Right lung (tissue), 10 donors: ENCODE measurements around the gene HPDL. TPM values are rescaled to one million over a fixed set of nuclear protein-coding genes. Genes with fewer than 3 reads are reported as not detected.
"Not testable (repeated sequence)": the region's sequence is repeated elsewhere in the genome, so short reads cannot be mapped to it uniquely, and the experiment has no call there.

Source experiments
- DNase-seq, 2 donors: peaks; one replicate each; pipeline ENCODE4 v3.0.0-alpha.2; 2013
- long read RNA-seq, 8 donors: transcript quantifications; one replicate each; lab custom pipeline, GENCODE V29; 2026
- polyA plus RNA-seq, 5 donors: library from polyadenylated mRNA; unstranded; fragments of 120-200 nt; gene quantifications; one replicate each; pipeline versions ENCODE4 v1.2.1 to v1.2.3, GENCODE V29; 2013; ENCODE audit warnings: inconsistent platforms in 1 of 5, low replicate concordance in 1 of 5; ENCODE audit not compliant: insufficient read length in 5 of 5, insufficient read depth in 1 of 5

The HPDL gene
- 1 to 10 TPM; 1.1 to 2.1 (median 1.7) TPM for polyA plus RNA-seq
- long read RNA-seq, donor 1, transcript HPDL-201 (1 exons, 1,629 nt), result major isoform, 5 of 5 reads
- long read RNA-seq, donor 1, partial matches to known transcripts, result 0 of 5 reads
- long read RNA-seq, donor 1, other reads (novel, unspliced or antisense), result 0 of 5 reads
- long read RNA-seq, donor 2, result 0 reads
- long read RNA-seq, donor 3, partial matches to known transcripts, result 0 of 4 reads
- long read RNA-seq, donor 3, other reads (novel, unspliced or antisense), result 0 of 4 reads
- long read RNA-seq, donor 4, result 0 reads
- long read RNA-seq, donor 5, transcript HPDL-201 (1 exons, 1,629 nt), result major isoform, 7 of 7 reads
- long read RNA-seq, donor 5, partial matches to known transcripts, result 0 of 7 reads
- long read RNA-seq, donor 5, other reads (novel, unspliced or antisense), result 0 of 7 reads
- long read RNA-seq, donor 6, partial matches to known transcripts, result 0 of 3 reads
- long read RNA-seq, donor 6, other reads (novel, unspliced or antisense), result 0 of 3 reads
- long read RNA-seq, donor 7, partial matches to known transcripts, result 8 of 30 reads
- long read RNA-seq, donor 7, other reads (novel, unspliced or antisense), result 21 of 30 reads
- long read RNA-seq, donor 8, partial matches to known transcripts, result 0 of 1 reads
- long read RNA-seq, donor 8, other reads (novel, unspliced or antisense), result 0 of 1 reads

DNA sequence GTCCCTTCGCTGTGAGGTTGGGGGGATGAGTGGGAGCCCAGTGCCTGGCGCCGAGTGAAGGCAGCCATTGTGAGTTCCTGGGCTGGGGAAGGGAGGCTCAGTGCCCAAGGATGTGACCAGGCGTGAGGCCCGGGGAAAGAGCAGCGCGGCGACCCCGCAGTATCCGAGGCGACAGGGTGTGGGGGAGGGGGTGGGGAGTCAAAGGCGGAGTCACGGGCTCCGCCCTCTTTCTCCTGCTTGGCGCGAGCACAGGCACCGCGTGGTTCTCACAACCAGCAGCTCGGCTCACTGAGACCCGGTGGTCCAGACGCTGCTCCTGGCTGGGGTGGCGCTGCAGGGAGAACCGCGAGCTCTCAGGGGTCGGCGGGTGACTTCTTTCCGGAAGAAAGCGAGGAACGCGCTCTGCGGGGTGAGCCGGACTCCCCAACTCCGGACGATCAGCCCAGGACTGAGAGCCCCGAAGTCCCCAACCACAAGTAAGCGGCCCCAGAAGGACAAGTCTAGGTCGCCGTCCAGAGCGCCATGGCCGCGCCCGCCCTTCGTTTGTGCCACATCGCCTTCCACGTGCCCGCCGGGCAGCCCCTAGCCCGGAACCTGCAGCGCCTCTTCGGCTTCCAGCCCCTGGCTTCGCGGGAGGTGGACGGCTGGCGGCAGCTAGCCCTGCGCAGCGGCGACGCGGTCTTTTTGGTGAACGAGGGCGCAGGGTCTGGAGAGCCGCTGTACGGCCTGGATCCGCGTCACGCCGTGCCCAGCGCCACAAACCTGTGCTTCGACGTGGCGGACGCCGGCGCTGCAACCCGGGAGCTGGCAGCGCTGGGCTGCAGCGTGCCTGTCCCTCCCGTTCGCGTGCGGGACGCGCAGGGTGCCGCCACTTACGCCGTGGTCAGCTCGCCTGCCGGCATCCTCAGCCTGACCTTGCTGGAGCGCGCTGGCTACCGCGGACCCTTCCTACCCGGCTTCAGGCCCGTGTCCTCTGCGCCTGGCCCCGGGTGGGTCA is at the start of gene HPDL:
Gene HPDL (plus strand): TSS at position 269 of the 997 bp plus-strand sequence. CDS start 254 bp downstream, at position 523.
- peak; percentile 83 to 84 for DNase-seq

DNA sequence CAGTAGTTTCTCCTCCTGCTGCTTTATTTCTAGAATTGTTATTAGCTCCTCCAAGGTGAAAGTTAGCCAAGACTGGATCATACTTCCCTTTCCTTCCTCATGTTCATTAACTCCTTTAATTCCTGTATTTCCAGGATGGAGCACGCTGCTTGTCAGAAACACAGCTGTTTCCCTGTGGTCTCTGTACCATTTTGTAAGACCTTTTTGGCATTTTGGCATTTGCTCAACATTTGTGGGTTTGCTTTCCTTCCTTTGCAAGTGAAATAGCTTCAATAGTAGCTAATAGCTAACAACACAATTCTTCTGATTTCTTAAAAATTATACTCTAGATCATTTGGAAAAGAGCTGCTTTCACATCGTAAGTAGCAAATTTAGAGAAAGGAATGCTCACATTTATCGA is 44.3 kb upstream of the HPDL start:
- DNase-seq, result no peak

DNA sequence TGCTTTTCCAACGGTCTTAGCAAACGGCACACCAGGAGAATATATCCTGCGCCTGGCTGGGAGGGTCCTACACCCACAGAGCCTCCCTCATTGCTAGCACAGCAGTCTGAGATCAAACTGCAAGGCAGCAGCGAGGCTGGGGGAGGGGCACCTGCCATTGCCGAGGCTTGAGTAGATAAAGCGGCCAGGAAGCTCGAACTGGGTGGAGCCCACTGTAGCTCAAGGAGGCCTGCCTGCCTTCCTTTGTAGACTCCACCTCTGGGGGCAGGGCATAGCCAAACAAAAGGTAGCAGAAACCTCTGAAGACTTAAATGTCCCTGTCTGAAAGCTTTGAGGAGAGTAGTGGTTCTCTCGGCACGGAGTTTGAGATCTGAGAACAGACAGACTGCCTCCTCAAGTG is 41.8 kb upstream of the HPDL start:
- DNase-seq, result not testable (repeated sequence)

DNA sequence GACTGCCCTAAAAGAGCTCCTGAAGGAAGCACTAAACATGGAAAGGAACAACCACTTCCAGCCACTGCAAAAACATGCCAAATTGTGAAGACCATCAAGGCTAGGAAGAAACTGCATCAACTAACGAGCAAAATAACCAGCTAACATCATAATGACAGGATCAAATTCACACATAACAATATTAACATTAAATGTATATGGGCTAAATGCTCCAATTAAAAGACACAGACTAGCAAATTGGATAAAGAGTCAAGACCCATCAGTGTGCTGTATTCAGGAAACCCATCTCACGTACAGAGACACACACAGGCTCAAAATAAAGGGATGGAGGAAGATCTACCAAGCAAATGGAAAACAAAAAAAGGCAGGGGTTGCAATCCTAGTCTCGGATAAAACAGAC is 40.2 kb upstream of the HPDL start:
- not testable (repeated sequence) for DNase-seq

DNA sequence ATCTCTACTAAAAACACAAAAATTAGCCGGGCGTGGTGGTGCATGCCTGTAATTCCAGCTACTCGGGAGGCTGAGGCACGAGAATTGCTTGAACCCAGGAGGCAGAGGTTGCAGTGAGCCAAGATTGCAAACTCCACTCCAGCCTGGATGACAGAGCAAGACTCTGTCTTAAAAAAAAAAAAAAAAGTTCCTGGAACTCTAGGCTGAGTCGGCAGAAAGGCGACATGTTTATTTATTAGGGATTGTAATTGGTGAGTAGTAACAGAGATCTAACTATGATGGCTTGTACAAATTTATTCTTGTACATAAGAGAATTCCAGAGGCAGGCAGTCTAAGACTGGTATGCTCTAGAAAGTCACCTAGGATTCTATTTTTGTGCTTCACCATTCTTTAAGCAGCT is 35.7 kb upstream of the HPDL start:
- DNase-seq, result not testable (repeated sequence)

DNA sequence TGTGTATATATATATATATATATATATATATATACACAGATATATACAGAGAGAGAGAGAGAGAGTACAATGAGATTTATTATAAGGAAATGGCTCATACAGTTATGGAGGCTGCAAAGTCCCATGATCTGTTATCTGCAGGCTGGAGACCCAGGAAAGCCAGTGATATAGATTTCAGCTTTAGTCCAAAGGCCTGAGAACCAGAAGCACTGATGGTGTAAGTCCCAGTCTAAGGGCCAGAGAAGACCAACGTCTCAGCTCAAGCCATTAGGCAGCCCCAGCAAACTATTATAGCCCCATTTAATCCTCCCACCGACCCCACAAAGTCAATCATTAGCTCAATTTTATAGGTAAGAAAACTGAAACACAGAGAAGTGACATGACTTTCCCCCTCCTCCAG is 35.0 kb upstream of the HPDL start:
- DNase-seq, result no peak

DNA sequence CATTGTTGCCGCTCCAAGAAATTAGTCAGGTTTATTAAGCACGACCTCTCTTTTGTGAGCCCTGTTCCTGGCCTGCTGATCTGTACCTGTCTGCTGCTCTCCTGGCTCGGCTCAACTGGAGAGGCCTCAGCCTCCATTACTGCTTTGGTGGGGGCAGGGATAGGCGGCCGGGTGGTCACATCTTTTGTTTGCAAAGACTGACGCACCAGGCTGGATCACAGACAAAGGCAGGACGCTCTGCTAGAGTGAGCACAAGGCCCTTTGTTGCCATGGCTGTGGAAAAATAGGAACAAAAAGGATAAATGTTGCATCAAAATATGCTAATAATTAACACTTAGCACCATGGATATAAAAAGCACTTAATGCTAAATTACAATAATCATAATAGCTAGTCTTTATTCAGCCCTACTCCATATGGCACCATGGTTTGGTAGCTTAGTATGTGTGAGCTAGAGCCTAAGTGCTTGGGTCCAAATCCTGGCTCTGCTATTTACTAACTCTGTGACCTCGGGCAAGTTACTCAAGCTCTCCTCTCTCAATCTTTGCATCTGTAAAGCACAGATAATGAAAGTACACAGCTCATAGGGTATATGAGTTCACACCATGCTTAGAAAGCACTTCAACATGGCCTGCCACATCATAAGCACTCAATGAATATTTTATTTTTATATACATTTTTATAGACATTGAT is 28.9 kb upstream of the HPDL start:
- DNase-seq, result no peak

DNA sequence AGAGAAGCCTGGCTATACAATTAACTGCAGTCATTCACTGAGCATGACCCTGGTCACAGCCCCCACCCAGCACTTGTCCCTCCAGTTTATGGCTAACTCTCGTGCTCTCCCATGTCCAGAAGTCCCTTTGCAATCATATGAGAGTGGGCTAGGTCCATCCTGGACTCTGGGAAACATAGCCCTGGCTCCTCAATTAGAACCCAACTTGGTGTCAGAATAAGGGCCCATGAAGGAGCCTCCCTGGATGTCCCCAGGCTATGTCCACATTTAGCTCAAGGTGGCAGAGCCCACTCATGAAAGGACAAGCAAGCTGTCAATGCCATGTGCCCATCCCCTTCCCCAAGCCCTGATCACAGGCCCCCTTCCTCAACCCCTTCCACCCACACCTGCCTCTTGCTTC is 27.4 kb upstream of the HPDL start:
- DNase-seq, result no peak

DNA sequence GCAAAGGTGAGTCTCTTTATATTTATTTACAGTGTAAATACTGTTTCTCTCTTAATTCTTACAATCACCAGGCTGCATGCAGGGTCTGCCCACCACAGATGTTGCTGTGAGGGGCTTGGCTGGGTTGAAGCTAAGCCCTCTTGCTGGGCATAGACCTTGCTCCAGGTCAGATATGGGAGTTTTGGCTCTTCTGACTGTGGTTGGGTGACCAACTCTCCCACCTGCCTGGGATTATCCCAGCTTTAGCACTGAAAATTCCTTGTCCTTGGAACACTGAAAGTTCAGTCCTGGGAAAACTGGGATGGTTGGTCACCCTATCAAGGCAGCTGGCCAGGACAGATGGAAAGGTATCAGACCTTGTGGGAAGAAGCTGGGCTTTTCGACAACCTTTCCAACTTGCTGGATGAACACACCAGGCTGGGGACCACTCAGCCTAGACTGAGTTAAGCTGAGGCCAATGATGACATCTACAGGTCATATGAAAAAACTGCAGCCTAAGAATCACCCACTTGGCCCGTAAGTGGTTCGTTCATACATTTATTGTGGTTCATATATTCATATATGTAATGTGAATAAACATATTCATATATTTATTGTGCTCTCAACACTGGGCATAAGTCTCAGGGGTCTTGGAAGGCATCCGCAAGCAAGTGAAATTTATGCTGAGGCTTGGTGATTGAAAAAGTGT is 26.6 kb upstream of the HPDL start:
- DNase-seq, result peak; percentile 45 to 67

DNA sequence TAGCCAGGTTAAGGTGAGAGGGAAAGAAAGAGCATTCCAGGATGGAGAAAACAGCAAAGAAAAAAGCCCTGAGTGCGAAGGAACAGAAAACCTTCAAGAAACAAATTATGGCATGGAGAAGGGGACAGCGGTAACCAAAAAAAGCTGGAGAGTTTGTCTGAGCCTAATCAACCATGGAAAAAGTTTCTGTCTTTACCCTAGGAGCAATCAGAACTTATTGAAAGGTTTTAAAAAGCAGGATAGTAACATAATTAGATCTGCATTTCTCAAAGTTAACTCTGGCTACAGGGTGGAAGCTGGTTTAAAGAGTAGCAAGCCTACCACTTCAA is 26.1 kb upstream of the HPDL start:
- DNase-seq, result no peak

DNA sequence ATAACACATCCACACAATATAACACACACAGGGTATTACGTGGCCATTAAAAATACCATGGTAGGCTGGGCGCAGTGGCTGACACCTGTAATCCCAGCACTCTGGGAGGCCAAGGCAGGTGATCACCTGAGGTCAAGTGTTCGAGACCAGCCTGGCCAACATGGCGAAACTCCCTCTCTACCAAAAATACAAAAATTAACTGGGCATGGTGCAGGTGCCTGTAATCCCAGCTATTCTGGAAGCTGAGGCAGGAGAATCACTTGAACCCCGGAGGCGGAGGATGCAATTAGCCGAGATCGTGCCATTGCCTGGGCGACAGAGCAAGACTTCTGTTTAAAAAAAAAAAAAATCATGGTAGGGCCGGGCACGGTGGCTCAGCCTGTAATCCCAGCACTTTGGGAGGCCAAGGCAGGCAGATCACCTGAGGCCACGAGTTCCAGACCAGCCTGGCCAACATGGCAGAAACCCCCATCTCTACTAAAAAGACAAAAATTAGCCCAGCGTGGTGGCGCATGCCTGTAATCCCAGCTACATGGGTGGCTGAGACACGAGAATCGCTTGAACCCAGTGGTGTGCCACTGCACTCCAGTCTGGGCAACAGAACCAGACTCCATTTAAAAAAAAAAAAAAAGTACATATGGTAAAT is 24.1 kb upstream of the HPDL start:
- no peak for DNase-seq

DNA sequence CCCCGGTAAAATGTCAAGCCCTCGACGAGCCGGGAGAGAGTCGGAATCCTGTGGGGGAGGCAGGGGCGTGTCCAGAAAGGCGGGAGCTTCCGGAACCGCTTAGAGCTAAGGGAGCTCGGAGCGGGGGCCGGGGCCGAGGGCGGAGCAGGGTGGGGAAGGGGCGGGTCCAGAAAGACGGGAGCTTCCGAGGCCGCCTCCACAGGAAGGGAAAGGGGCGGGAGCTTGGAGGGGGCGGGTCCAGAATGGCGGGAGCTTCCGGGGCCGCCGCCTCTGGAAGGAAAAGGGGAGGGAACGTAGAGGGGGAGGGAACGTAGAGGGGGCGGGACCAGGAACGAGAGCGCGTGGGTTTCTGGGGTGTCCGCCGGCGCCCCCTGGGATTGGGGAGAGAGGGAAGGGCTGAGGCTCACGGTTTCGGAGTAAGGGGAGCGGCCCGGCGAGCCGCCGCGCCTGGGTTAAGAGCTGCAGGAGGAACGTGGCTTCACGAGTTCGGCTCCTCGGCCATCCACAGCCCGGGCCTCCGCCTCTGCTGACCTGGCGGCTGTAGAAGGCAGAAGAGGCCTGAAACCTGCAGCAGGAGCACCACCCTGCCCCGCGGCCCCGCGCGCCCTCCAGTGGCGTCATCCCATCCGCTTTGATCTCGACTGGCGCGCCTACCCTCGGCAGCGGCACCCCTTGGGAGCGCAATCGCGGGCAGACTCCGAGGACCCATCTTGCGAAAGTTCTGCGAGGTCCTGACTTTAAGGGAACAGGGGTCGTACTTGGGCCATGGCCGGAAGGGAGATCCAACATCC is 23.0 kb upstream of the HPDL start:
- peak; percentile 96 to 97 for DNase-seq

DNA sequence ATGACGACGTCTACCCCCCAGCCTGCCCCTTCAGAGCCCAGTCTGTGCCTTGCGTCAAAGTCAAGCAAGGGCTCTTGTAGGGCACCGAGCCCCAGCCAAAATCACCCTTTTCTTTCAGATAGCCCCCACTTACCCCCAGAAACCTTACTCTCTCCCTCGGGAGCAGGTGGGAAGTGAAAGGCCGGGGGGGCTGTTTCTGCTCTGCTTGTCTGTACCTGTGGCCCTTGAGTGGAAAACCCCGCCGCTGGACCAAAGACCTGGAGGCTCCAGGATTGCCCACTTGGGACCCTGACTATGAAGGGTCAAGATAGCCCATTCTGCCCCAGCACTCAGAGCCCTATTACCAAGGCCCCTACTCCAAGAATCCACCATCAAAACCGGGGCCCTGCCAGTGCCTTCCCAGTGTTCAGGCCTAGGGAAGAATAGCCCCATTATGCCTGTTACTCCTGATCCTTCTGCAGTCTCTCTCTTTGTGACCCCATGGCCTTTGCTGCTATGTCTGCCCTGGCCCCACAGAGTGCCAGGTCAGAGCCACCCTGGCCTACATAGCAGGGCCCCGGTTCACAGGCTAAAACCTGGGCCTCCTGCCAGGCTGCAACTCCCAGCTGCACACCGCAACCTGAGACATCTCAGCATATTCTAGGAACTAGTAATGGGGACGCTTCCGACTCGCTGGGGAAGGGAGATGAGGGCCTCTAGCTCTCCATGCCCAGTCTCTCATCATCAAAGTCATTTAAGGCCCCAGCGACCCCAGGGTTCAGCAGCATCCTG is 22.2 kb upstream of the HPDL start:
- no peak for DNase-seq

DNA sequence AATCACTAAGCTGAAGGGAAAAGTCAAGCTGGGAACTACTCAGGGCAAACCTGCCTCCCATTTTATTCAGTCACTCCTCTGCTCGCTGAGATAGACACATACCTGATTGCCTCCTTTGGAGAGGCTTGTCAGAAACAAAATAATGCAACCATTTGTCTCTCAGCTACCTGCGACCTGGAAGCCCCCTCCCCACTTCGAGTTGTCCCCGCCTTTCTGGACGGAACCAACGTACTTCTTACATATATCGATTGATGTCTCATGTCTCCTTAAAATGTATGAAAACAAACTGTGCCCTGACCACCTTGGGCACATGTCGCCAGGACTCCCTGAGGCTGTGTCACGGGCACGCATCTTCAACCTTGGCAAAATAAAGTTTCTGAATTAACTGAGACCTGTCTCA is 21.5 kb upstream of the HPDL start:
- no peak for DNase-seq

DNA sequence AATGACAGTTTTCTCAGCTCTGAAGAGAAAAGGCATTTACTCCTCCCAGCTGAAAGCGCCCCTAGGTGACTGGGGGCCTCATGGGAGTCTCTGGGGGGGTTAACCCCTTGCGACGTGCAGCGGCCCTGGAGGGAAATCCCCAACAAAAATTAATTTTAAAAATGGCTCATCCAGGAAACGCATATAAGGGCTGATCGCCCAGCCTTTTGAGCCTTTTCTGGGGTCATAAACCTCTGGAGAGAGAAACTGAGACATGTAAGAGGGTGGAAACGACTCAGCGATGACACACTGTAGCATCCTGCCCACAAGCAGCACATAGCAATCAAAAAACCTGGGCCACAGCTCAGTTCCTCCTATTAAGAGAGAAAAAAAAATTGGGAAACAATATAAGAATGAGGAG is 20.4 kb upstream of the HPDL start:
- DNase-seq, result no peak

DNA sequence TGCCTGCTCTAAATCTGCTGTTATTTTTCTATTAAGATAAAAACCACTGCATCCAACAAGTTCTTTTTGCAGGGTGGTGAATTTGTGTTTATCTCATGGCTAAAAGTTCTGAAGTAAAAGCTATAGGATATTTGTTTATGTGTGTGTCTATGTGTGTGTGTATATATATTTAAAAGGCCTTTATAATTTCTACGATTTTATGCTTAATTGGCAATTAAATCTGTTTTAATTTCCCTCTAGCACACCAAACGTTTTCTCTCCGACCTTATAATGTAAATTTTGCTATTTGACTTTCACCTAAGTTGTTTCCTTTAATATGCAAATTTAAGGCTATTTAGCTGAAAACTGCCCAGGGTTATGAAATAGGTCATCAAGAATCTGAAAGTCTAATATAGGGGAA is 19.8 kb upstream of the HPDL start:
- DNase-seq, result no peak

DNA sequence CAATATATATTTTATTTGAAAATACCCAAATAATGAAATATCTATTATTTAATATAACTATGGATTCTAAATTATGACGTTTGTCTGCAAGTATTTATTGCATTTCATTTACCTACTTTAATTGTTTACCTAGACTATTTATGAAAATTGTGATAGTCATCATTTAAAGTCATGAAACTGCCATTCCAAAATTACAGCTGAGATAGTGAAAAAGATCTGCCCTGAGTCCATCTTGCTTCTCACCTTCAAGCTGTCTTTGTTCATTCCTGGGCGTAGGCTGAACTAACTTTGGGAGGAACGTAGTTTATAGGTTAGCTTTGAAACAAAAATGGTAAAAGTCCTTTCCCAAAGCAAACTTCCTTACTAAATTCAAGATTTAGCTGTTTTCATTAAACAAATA is 12.4 kb upstream of the HPDL start:
- DNase-seq, result no peak

DNA sequence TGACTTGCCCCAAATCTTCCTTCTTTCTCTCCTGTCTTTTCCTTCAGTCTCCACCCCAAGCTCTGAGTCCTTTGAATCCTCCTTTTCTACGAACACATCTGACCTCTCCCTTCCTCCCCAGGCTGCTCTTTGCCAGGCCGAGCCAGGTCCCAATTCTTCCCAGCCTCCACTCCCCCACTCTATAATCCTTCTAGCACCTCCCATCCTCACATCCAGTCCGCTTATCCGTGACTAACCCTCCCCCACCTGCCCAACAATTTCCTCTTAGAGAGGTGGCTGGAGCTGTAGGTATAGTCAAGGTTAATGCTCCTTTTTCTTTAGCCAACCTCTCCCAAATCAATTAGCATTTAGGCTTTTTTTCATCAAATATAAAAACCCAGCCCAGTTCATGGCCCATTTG is 9.5 kb upstream of the HPDL start:
- no peak for DNase-seq

DNA sequence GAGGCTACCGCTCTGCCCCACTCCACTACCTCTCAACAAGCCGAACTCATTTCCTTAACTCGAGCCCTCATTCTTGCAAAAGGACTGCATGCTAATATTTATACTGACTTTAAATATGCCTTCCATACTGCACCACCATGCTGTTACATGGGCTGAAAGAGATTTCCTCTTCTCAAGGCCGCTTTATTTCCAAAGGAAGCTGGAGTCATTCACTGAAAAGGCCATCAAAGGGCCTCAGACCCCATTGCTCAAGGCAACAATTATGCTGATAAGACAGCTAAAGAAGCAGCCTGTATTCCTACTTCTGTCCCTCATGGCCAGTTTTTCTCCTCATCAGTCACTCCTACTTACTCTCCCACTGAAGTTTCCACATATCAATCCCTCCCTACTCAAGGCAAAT is 6.9 kb upstream of the HPDL start:
- no peak for DNase-seq
